GM13977 (cell line): Measurements from ENCODE around the gene EML3.

Experiments
- DNase-seq: peaks from one replicate; pipeline ENCODE4 v3.0.0; 2012; ENCODE audit warnings: low spot score
- in situ Hi-C: fragments of 300-500 bp; cut with MboI; formaldehyde crosslinking; loops from one replicate; pipeline ENCODE4 v1.12.0; 2022; ENCODE audit warnings: low sequenced_read_pairs, low pct_unique_long_range_greater_than_20kb, mixed read lengths, inconsistent platforms; ENCODE audit not compliant: unreplicated experiment
- TF ChIP-seq, protein P1 (sequence below): IDR thresholded peaks from 2 replicates; pipeline ENCODE4 v1.5.1; 2012; ENCODE audit warnings: mild to moderate bottlenecking, control low read depth; ENCODE audit not compliant: insufficient read depth; ENCODE audit errors: extremely low read depth, missing control alignments

The EML3 gene

GRCh38 chr11:62608776-62609175 lies 3.8 kb downstream of the EML3 start:
- in situ Hi-C loops, result no loop called here

GRCh38 chr11:62607714-62608113 lies 4.9 kb downstream of the EML3 start:
- no peak for DNase-seq
- in situ Hi-C loops, result no loop called here
- TF ChIP-seq, protein P1, sequence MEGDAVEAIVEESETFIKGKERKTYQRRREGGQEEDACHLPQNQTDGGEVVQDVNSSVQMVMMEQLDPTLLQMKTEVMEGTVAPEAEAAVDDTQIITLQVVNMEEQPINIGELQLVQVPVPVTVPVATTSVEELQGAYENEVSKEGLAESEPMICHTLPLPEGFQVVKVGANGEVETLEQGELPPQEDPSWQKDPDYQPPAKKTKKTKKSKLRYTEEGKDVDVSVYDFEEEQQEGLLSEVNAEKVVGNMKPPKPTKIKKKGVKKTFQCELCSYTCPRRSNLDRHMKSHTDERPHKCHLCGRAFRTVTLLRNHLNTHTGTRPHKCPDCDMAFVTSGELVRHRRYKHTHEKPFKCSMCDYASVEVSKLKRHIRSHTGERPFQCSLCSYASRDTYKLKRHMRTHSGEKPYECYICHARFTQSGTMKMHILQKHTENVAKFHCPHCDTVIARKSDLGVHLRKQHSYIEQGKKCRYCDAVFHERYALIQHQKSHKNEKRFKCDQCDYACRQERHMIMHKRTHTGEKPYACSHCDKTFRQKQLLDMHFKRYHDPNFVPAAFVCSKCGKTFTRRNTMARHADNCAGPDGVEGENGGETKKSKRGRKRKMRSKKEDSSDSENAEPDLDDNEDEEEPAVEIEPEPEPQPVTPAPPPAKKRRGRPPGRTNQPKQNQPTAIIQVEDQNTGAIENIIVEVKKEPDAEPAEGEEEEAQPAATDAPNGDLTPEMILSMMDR, result no peak

More at GRCh38 chr11:62608776-62609175, 3.8 kb downstream of the EML3 start:
- DNase-seq, result no peak
- TF ChIP-seq, protein P1, result no peak

- DNase-seq, result no peak
- TF ChIP-seq, protein P1, result no peak
- in situ Hi-C loops, result no loop called here
Measured at GRCh38 chr11:62605902-62606301, 6.7 kb downstream of the EML3 start.

- DNase-seq, result no peak
- TF ChIP-seq, protein P1, result no peak
- in situ Hi-C loops, result no loop called here
Measured at GRCh38 chr11:62605467-62605866, 7.1 kb downstream of the EML3 start.

- no peak for DNase-seq
- TF ChIP-seq, protein P1, result no peak
- in situ Hi-C loops, result no loop called here
Measured at GRCh38 chr11:62604460-62605120, 8.0 kb downstream of the EML3 start.

GRCh38 chr11:62603776-62604299 lies 8.7 kb downstream of the EML3 start:
- TF ChIP-seq, protein P1, result no peak
- DNase-seq, result no peak
- in situ Hi-C loops, result no loop called here
